ENCODE data around the gene WDR70.

Gene WDR70

GRCh38 chr5:37553720-37554404 is 174.7 kb downstream of the WDR70 start:
- H3K9ac ChIP-seq (ENCODE audit: low read length): no peak overlapping the region
- H3K4ac ChIP-seq (ENCODE audit: low read depth, low read length): no peak overlapping the region
- no CpG with 5 or more reads among the region's 2 CpGs for WGBS (ENCODE audit: extremely low coverage, insufficient coverage, low lambda C conversion rate)
- no peaks in the 10 kb centered on the region for H3K79me2 ChIP-seq (ENCODE audit: control insufficient read depth, insufficient read depth, low read length)
- no peak overlapping the region for H3K4me2 ChIP-seq (ENCODE audit: low read length)
- no peak overlapping the region for H4K5ac ChIP-seq (ENCODE audit: low read length)
- H3K79me1 ChIP-seq (ENCODE audit: low read length): no peaks in the 10 kb centered on the region
- no peak overlapping the region for H4K8ac ChIP-seq (ENCODE audit: low read depth, low read length)
- H3K4me1 ChIP-seq (ENCODE audit: control insufficient read depth, low read depth, low read length): peaks cover 8% of the 10 kb centered on the region
- no peaks in the 10 kb centered on the region for H3K27me3 ChIP-seq (ENCODE audit: insufficient read depth, low read length, poor library complexity)
- H2BK15ac ChIP-seq (replicated peaks; ENCODE audit: low read depth): no peak overlapping the region
- H2BK120ac ChIP-seq (ENCODE audit: low read depth, low read length): no peak overlapping the region
- no peak overlapping the region for H3K23ac ChIP-seq (ENCODE audit: low read length)
- no peak overlapping the region for H3K27ac ChIP-seq (ENCODE audit: low read depth, low read length)
- no peaks in the 10 kb centered on the region for H3K36me3 ChIP-seq (ENCODE audit: control insufficient read depth, insufficient read depth, low read length)
- no peak overlapping the region for H3K18ac ChIP-seq (ENCODE audit: low read length)
- H2AK5ac ChIP-seq (ENCODE audit: low read length): no peak overlapping the region
- no peak overlapping the region for H2BK5ac ChIP-seq (ENCODE audit: low read length)
- no peak overlapping the region for H3K4me3 ChIP-seq (ENCODE audit: low read length)
- no peak overlapping the region for H3K56ac ChIP-seq (ENCODE audit: low read length)
- DNase-seq: no peak

- H3K18ac ChIP-seq (ENCODE audit: low read length): no peak overlapping the region
- H3K36me3 ChIP-seq (ENCODE audit: control insufficient read depth, insufficient read depth, low read length): no peaks in the 10 kb centered on the region
- H3K27ac ChIP-seq (ENCODE audit: low read depth, low read length): no peak overlapping the region
- no peak overlapping the region for H2BK15ac ChIP-seq (replicated peaks; ENCODE audit: low read depth)
- H3K4ac ChIP-seq (ENCODE audit: low read depth, low read length): no peak overlapping the region
- no peak overlapping the region for H3K4me3 ChIP-seq (ENCODE audit: low read length)
- no peak overlapping the region for H2AK5ac ChIP-seq (ENCODE audit: low read length)
- H3K79me1 ChIP-seq (ENCODE audit: low read length): no peaks in the 10 kb centered on the region
- H4K8ac ChIP-seq (ENCODE audit: low read depth, low read length): no peak overlapping the region
- no peak overlapping the region for H3K23ac ChIP-seq (ENCODE audit: low read length)
- no peak overlapping the region for H4K5ac ChIP-seq (ENCODE audit: low read length)
- no peak overlapping the region for H3K4me2 ChIP-seq (ENCODE audit: low read length)
- no peak overlapping the region for H2BK5ac ChIP-seq (ENCODE audit: low read length)
- H2BK120ac ChIP-seq (ENCODE audit: low read depth, low read length): no peak overlapping the region
- H3K9ac ChIP-seq (ENCODE audit: low read length): no peak overlapping the region
- no peaks in the 10 kb centered on the region for H3K79me2 ChIP-seq (ENCODE audit: control insufficient read depth, insufficient read depth, low read length)
- H3K56ac ChIP-seq (ENCODE audit: low read length): no peak overlapping the region
- DNase-seq: no peak
- no peaks in the 10 kb centered on the region for H3K27me3 ChIP-seq (ENCODE audit: insufficient read depth, low read length, poor library complexity)
- WGBS (ENCODE audit: extremely low coverage, insufficient coverage, low lambda C conversion rate): no CpG with 5 or more reads among the region's 2 CpGs
- peaks cover 8% of the 10 kb centered on the region for H3K4me1 ChIP-seq (ENCODE audit: control insufficient read depth, low read depth, low read length)
Measured at GRCh38 chr5:37554405-37554739, 175.3 kb downstream of the WDR70 start.

GRCh38 chr5:37554938-37555337 is 175.8 kb downstream of the WDR70 start:
- no peak overlapping the region for H3K18ac ChIP-seq (ENCODE audit: low read length)
- H3K27me3 ChIP-seq (ENCODE audit: insufficient read depth, low read length, poor library complexity): no peaks in the 10 kb centered on the region
- H4K8ac ChIP-seq (ENCODE audit: low read depth, low read length): no peak overlapping the region
- H3K9ac ChIP-seq (ENCODE audit: low read length): no peak overlapping the region
- H4K5ac ChIP-seq (ENCODE audit: low read length): no peak overlapping the region
- no peak overlapping the region for H3K4ac ChIP-seq (ENCODE audit: low read depth, low read length)
- no peak overlapping the region for H3K56ac ChIP-seq (ENCODE audit: low read length)
- H3K23ac ChIP-seq (ENCODE audit: low read length): no peak overlapping the region
- WGBS (ENCODE audit: extremely low coverage, insufficient coverage, low lambda C conversion rate): no CpG with 5 or more reads among the region's 1 CpG
- H3K4me2 ChIP-seq (ENCODE audit: low read length): no peak overlapping the region
- no peak overlapping the region for H2AK5ac ChIP-seq (ENCODE audit: low read length)
- DNase-seq: peak; percentile 48
- H3K79me2 ChIP-seq (ENCODE audit: control insufficient read depth, insufficient read depth, low read length): no peaks in the 10 kb centered on the region
- no peaks in the 10 kb centered on the region for H3K36me3 ChIP-seq (ENCODE audit: control insufficient read depth, insufficient read depth, low read length)
- H3K79me1 ChIP-seq (ENCODE audit: low read length): no peaks in the 10 kb centered on the region
- no peak overlapping the region for H2BK15ac ChIP-seq (replicated peaks; ENCODE audit: low read depth)
- peaks cover 8% of the 10 kb centered on the region for H3K4me1 ChIP-seq (ENCODE audit: control insufficient read depth, low read depth, low read length)
- H2BK120ac ChIP-seq (ENCODE audit: low read depth, low read length): no peak overlapping the region
- H3K27ac ChIP-seq (ENCODE audit: low read depth, low read length): no peak overlapping the region
- H2BK5ac ChIP-seq (ENCODE audit: low read length): no peak overlapping the region
- H3K4me3 ChIP-seq (ENCODE audit: low read length): no peak overlapping the region

GRCh38 chr5:37557734-37558293 is 178.7 kb downstream of the WDR70 start:
- Histone ChIP-seq H3K27me3 (ENCODE audit: insufficient read depth, low read length, poor library complexity) (no peaks in the 10 kb centered on the region), H3K56ac (ENCODE audit: low read length) (no peak overlapping the region)
- no peak for DNase-seq

GRCh38 chr5:37565062-37565670 is 186.0 kb downstream of the WDR70 start:
- Histone ChIP-seq H3K27me3 (ENCODE audit: insufficient read depth, low read length, poor library complexity) (no peaks in the 10 kb centered on the region), H3K4me3 (ENCODE audit: low read length) (no peak overlapping the region), H3K4ac (ENCODE audit: low read depth, low read length) (no peak overlapping the region), H3K79me2 (ENCODE audit: control insufficient read depth, insufficient read depth, low read length) (no peaks in the 10 kb centered on the region), H3K18ac (ENCODE audit: low read length) (no peak overlapping the region), H3K9ac (ENCODE audit: low read length) (no peak overlapping the region), H2AK5ac (ENCODE audit: low read length) (no peak overlapping the region), H3K79me1 (ENCODE audit: low read length) (no peaks in the 10 kb centered on the region), H3K4me2 (ENCODE audit: low read length) (no peak overlapping the region), H4K8ac (ENCODE audit: low read depth, low read length) (no peak overlapping the region), H3K4me1 (ENCODE audit: control insufficient read depth, low read depth, low read length) (no peaks in the 10 kb centered on the region), H2BK15ac (replicated peaks; ENCODE audit: low read depth) (no peak overlapping the region), H2BK5ac (ENCODE audit: low read length) (no peak overlapping the region), H3K23ac (ENCODE audit: low read length) (no peak overlapping the region), H3K27ac (ENCODE audit: low read depth, low read length) (no peak overlapping the region), H3K56ac (ENCODE audit: low read length) (no peak overlapping the region), H3K36me3 (ENCODE audit: control insufficient read depth, insufficient read depth, low read length) (no peaks in the 10 kb centered on the region), H2BK120ac (ENCODE audit: low read depth, low read length) (no peak overlapping the region), H4K5ac (ENCODE audit: low read length) (no peak overlapping the region)
- WGBS (ENCODE audit: extremely low coverage, insufficient coverage, low lambda C conversion rate): no CpG with 5 or more reads among the region's 2 CpGs
- no peak for DNase-seq

More at GRCh38 chr5:37557734-37558293, 178.7 kb downstream of the WDR70 start:
- H3K4me3 ChIP-seq (ENCODE audit: low read length): no peak overlapping the region
- peaks cover 5% of the 10 kb centered on the region for H3K4me1 ChIP-seq (ENCODE audit: control insufficient read depth, low read depth, low read length)
- no peak overlapping the region for H2BK5ac ChIP-seq (ENCODE audit: low read length)
- no peak overlapping the region for H3K18ac ChIP-seq (ENCODE audit: low read length)
- no peak overlapping the region for H2AK5ac ChIP-seq (ENCODE audit: low read length)
- no peak overlapping the region for H2BK15ac ChIP-seq (replicated peaks; ENCODE audit: low read depth)
- H3K4me2 ChIP-seq (ENCODE audit: low read length): no peak overlapping the region
- no peak overlapping the region for H4K5ac ChIP-seq (ENCODE audit: low read length)
- H3K36me3 ChIP-seq (ENCODE audit: control insufficient read depth, insufficient read depth, low read length): no peaks in the 10 kb centered on the region
- no peak overlapping the region for H4K8ac ChIP-seq (ENCODE audit: low read depth, low read length)
- 100% methylated on average over 1 of the region's 2 CpGs for WGBS (ENCODE audit: extremely low coverage, insufficient coverage, low lambda C conversion rate)
- H3K79me2 ChIP-seq (ENCODE audit: control insufficient read depth, insufficient read depth, low read length): no peaks in the 10 kb centered on the region
- no peak overlapping the region for H2BK120ac ChIP-seq (ENCODE audit: low read depth, low read length)
- no peak overlapping the region for H3K9ac ChIP-seq (ENCODE audit: low read length)
- H3K79me1 ChIP-seq (ENCODE audit: low read length): no peaks in the 10 kb centered on the region
- no peak overlapping the region for H3K27ac ChIP-seq (ENCODE audit: low read depth, low read length)
- H3K4ac ChIP-seq (ENCODE audit: low read depth, low read length): no peak overlapping the region
- no peak overlapping the region for H3K23ac ChIP-seq (ENCODE audit: low read length)
